ENCODE results near the gene SLA2.

Gene SLA2

GRCh38 chr20:36606158-36607066 lies 39.6 kb downstream of the SLA2 start:
- Histone ChIP-seq H3K27me3 (no peaks in the 10 kb centered on the region), H3K4me3 (ENCODE audit: low read depth in 1 of 2, low read length in 1 of 2) (peak overlapping the region; percentile 92 to 98), H3K27ac (peak overlapping the region; percentile 94), H3K9me3 (no peaks in the 10 kb centered on the region), H3K36me3 (peaks cover 39% of the 10 kb centered on the region), H3K4me1 (ENCODE audit: control insufficient read depth in 1 of 2, insufficient read depth in 1 of 2, low read depth in 1 of 2, low read length in 1 of 2) (peaks cover 29 to 39% of the 10 kb centered on the region in 2 experiments)
- no peak for TF ChIP-seq CTCF (IDR thresholded peaks at IDR 0.05)

GRCh38 chr20:36605399-36606157 lies 40.4 kb downstream of the SLA2 start, which contains the start of gene RAB5IF:
RAB5IF (plus strand) TSS chr20:36605779; CDS start chr20:36605952, 173 bp downstream.
- H3K27ac ChIP-seq: peak within 1 kb of the TSS; percentile 94
- peak within 1 kb of the TSS; percentile 92 to 98 for H3K4me3 ChIP-seq (ENCODE audit: low read depth in 1 of 2, low read length in 1 of 2)
- no peaks in the 10 kb centered on the region for H3K9me3 ChIP-seq
- H3K36me3 ChIP-seq: peaks cover 30% of the 10 kb centered on the region
- H3K27me3 ChIP-seq: no peaks in the 10 kb centered on the region
- TF ChIP-seq CTCF (IDR thresholded peaks at IDR 0.05): peak; percentile 98
- H3K4me1 ChIP-seq (ENCODE audit: control insufficient read depth in 1 of 2, insufficient read depth in 1 of 2, low read depth in 1 of 2, low read length in 1 of 2): peaks cover 29 to 39% of the 10 kb centered on the region in 2 experiments

- H3K27ac ChIP-seq: peak overlapping the region; percentile 94
- TF ChIP-seq CTCF (IDR thresholded peaks at IDR 0.05): no peak
- peak overlapping the region; percentile 92 to 98 for H3K4me3 ChIP-seq (ENCODE audit: low read depth in 1 of 2, low read length in 1 of 2)
- H3K9me3 ChIP-seq: no peaks in the 10 kb centered on the region
- no peaks in the 10 kb centered on the region for H3K27me3 ChIP-seq
- H3K4me1 ChIP-seq (ENCODE audit: control insufficient read depth in 1 of 2, insufficient read depth in 1 of 2, low read depth in 1 of 2, low read length in 1 of 2): peaks cover 33 to 42% of the 10 kb centered on the region in 2 experiments
- H3K36me3 ChIP-seq: peaks cover 24% of the 10 kb centered on the region
Measured at GRCh38 chr20:36604952-36605398, 41.0 kb downstream of the SLA2 start.

- Histone ChIP-seq H3K4me1 (ENCODE audit: control insufficient read depth in 1 of 2, insufficient read depth in 1 of 2, low read depth in 1 of 2, low read length in 1 of 2) (peaks cover 23 to 25% of the 10 kb centered on the region in 2 experiments), H3K27me3 (no peaks in the 10 kb centered on the region), H3K4me3 (ENCODE audit: low read depth in 1 of 2, low read length in 1 of 2) (no peak overlapping the region), H3K9me3 (no peaks in the 10 kb centered on the region), H3K27ac (no peak overlapping the region), H3K36me3 (no peaks in the 10 kb centered on the region)
- TF ChIP-seq CTCF (IDR thresholded peaks at IDR 0.05): no peak
Measured at GRCh38 chr20:36601540-36601939, 44.5 kb downstream of the SLA2 start.

GRCh38 chr20:36599912-36600345 lies 46.1 kb downstream of the SLA2 start:
- no peak overlapping the region for H3K4me3 ChIP-seq (ENCODE audit: low read depth in 1 of 2, low read length in 1 of 2)
- peaks cover 17 to 19% of the 10 kb centered on the region in 2 experiments for H3K4me1 ChIP-seq (ENCODE audit: control insufficient read depth in 1 of 2, insufficient read depth in 1 of 2, low read depth in 1 of 2, low read length in 1 of 2)
- peak overlapping the region; percentile 61 for H3K27ac ChIP-seq

More at GRCh38 chr20:36599912-36600345, 46.1 kb downstream of the SLA2 start:
- Histone ChIP-seq H3K36me3 (no peaks in the 10 kb centered on the region), H3K27me3 (no peaks in the 10 kb centered on the region), H3K9me3 (no peaks in the 10 kb centered on the region)
- no peak for TF ChIP-seq CTCF (IDR thresholded peaks at IDR 0.05)

Data from neutrophil (primary cell).